Measurements from ENCODE around the gene OVCH2.

GRCh38 chr11:7749456-7749855 lies 43.2 kb upstream of the OVCH2 start:
- TF ChIP-seq CTCF (IDR thresholded peaks at IDR 0.05; ENCODE audit: borderline replicate concordance, extremely low read depth, low read length, poor library complexity, severe bottlenecking) (no peak), EZH2 (IDR thresholded peaks at IDR 0.05; ENCODE audit: borderline replicate concordance, low read depth, low read length, severe bottlenecking) (no peak)

Data from DND-41 (cell line).